Sigmoid colon (tissue), 7 donors: Measurements from ENCODE around the gene GK. TPM values are rescaled to one million over a fixed set of nuclear protein-coding genes. Genes with fewer than 3 reads are reported as not detected.
"Not testable (repeated sequence)": the region's sequence is repeated elsewhere in the genome, so short reads cannot be mapped to it uniquely, and the experiment has no call there.

ENCODE experiments used
- DNase-seq: peaks from one replicate; pipeline ENCODE4 v3.0.0-alpha.2; 2019
- H3K27ac ChIP-seq, 4 donors: fragments of 200-600 bp; sonication (generic); one replicate each; pipeline ENCODE4 v1.5.1; 2016 to 2019; ENCODE audit warnings: mild to moderate bottlenecking in 1 of 4
- H3K27me3 ChIP-seq, 3 donors: fragments of 200-600 bp; sonication (generic); one replicate each; pipeline ENCODE4 v1.5.1; 2019; ENCODE audit warnings: mild to moderate bottlenecking in 1 of 3
- H3K36me3 ChIP-seq, 4 donors: fragments of 200-600 bp; sonication (generic); one replicate each; pipeline ENCODE4 v1.5.1; 2016 to 2019
- H3K4me1 ChIP-seq, 4 donors: fragments of 200-600 bp; sonication (generic); one replicate each; pipeline ENCODE4 v1.5.1; 2017 to 2019
- H3K4me3 ChIP-seq, 4 donors: fragments of 200-600 bp; sonication (generic); one replicate each; pipeline ENCODE4 v1.5.1; 2017 to 2019; ENCODE audit warnings: mild to moderate bottlenecking in 2 of 4, moderate library complexity in 1 of 4
- H3K9me3 ChIP-seq, 4 donors: fragments of 200-600 bp in 3 of 4; sonication (generic) in 3 of 4; one replicate each; pipeline versions ENCODE4 v1.5.1 to v1.6.1; 2013 to 2019
- EP300 ChIP-seq, 4 donors: sonication (generic); formaldehyde crosslinking; IDR thresholded peaks; one replicate each; pipeline ENCODE4 v1.6.1; 2017; ENCODE audit warnings: antibody characterized with exemption in 4 of 4
- POLR2A ChIP-seq, 2 donors: fragments of 450-650 bp; IDR thresholded peaks; one replicate each; pipeline ENCODE4 v1.6.1; 2016; ENCODE audit warnings: antibody characterized with exemption in 2 of 2, mild to moderate bottlenecking in 2 of 2, moderate library complexity in 2 of 2
- POLR2AphosphoS5 ChIP-seq, 4 donors: sonication (generic); formaldehyde crosslinking; IDR thresholded peaks; one replicate each; pipeline ENCODE4 v1.6.1; 2017; ENCODE audit warnings: antibody characterized with exemption in 4 of 4
- WGBS, 2 donors: extraction: QIAGEN DNeasy Blood & Tissue Kit; methylation state at CpG; one replicate each; pipeline ENCODE4 v1.1.7; 2013; 5-methylcytosine and 5-hydroxymethylcytosine counted together
- intact Hi-C: fragments of 100-400 bp; cut with DNase I; formaldehyde crosslinking; loops from one replicate; pipeline ENCODE4 v1.15.1; 2023
- polyA plus RNA-seq, 3 donors: library from polyadenylated mRNA; stranded (reverse); fragments of 200-250 nt; gene quantifications; one replicate each; pipeline ENCODE4 v1.2.3, GENCODE V29; 2013
- total RNA-seq, 4 donors: library from RNA; depleted of rRNA; stranded (reverse); fragments of >200 nt; gene quantifications; one replicate each; pipeline ENCODE4 v1.1.0, GENCODE V29; 2016
- TF ChIP-seq, protein P1 (sequence below), 4 experiments: fragments of 450-650 bp in 3 of 4; fragments of 200-600 bp in 1 of 4; IDR thresholded peaks; one replicate each; pipeline ENCODE4 v1.5.1; 2016 to 2019; ENCODE audit warnings: antibody characterized with exemption in 4 of 4, mild to moderate bottlenecking in 3 of 4, moderate library complexity in 2 of 4
- donor health status: healthy with polysubstance abuse.
- donor health status: Bipolar disorder and iron deficiency.
- donor health status: healthy.

The GK gene
- total and polyA plus RNA-seq, 7 donors, result 2.5 to 47.6 (median 8.0) TPM

- no peaks in the 10 kb centered on the region for H3K36me3 ChIP-seq
- no peak for DNase-seq
- no peaks in the 10 kb centered on the region for H3K4me1 ChIP-seq
- intact Hi-C loops, result no loop called here
- H3K4me3 ChIP-seq, result no peak overlapping the region
- TF ChIP-seq POLR2A (IDR thresholded peaks at IDR 0.05) (no peak), POLR2AphosphoS5 (IDR thresholded peaks at IDR 0.05) (no peak), EP300 (IDR thresholded peaks at IDR 0.05) (no peak)
- TF ChIP-seq, protein P1, sequence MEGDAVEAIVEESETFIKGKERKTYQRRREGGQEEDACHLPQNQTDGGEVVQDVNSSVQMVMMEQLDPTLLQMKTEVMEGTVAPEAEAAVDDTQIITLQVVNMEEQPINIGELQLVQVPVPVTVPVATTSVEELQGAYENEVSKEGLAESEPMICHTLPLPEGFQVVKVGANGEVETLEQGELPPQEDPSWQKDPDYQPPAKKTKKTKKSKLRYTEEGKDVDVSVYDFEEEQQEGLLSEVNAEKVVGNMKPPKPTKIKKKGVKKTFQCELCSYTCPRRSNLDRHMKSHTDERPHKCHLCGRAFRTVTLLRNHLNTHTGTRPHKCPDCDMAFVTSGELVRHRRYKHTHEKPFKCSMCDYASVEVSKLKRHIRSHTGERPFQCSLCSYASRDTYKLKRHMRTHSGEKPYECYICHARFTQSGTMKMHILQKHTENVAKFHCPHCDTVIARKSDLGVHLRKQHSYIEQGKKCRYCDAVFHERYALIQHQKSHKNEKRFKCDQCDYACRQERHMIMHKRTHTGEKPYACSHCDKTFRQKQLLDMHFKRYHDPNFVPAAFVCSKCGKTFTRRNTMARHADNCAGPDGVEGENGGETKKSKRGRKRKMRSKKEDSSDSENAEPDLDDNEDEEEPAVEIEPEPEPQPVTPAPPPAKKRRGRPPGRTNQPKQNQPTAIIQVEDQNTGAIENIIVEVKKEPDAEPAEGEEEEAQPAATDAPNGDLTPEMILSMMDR (IDR thresholded peaks at IDR 0.05), result no peak
- H3K9me3 ChIP-seq, result no peaks in the 10 kb centered on the region
- no peak overlapping the region for H3K27ac ChIP-seq
- no peaks in the 10 kb centered on the region for H3K27me3 ChIP-seq
- WGBS, 2 donors, result 91% methylated on average over 2 of the region's 2 CpGs
Observed at GRCh38 chrX:30666094-30666493, 12.9 kb downstream of the GK start.

GRCh38 chrX:30668581-30668980 lies 15.4 kb downstream of the GK start:
- Histone ChIP-seq H3K9me3 (no peaks in the 10 kb centered on the region), H3K36me3 (no peaks in the 10 kb centered on the region), H3K27me3 (no peaks in the 10 kb centered on the region), H3K4me1 (no peaks in the 10 kb centered on the region), H3K4me3 (no peak overlapping the region), H3K27ac (no peak overlapping the region)
- WGBS, 2 donors, result 95 to 97% methylated on average over 4 of the region's 4 CpGs
- TF ChIP-seq POLR2AphosphoS5 (IDR thresholded peaks at IDR 0.05) (no peak), POLR2A (IDR thresholded peaks at IDR 0.05) (no peak), EP300 (IDR thresholded peaks at IDR 0.05) (no peak)
- TF ChIP-seq, protein P1 (IDR thresholded peaks at IDR 0.05), result no peak
- DNase-seq, result no peak
- intact Hi-C loops, result no loop called here

DNA sequence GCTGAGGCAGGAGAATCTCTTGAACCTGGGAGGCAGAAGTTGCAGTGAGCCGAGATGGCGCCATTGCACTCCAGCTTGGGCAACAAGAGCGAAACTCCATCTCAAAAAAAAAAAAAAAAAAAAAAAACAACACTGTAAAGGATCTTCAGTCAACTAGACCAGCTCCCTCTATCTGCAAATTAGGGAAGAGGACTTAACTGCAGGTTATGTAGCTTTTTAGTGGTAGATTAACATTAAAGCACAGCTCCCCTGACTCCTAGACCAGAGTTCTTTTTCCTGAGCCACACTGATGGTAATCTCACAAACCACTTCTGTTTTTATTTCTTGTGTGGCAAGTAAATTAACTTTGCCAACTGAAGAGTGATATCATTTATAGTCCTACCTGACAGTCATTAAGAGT lies 18.0 kb downstream of the GK start:
- H3K27me3 ChIP-seq, intact Hi-C loops, H3K9me3 ChIP-seq, H3K4me3 ChIP-seq, H3K36me3 ChIP-seq, H3K27ac ChIP-seq, DNase-seq, H3K4me1 ChIP-seq: not testable (repeated sequence)
- 92 to 97% methylated on average over 3 of the region's 3 CpGs for WGBS, 2 donors

DNA sequence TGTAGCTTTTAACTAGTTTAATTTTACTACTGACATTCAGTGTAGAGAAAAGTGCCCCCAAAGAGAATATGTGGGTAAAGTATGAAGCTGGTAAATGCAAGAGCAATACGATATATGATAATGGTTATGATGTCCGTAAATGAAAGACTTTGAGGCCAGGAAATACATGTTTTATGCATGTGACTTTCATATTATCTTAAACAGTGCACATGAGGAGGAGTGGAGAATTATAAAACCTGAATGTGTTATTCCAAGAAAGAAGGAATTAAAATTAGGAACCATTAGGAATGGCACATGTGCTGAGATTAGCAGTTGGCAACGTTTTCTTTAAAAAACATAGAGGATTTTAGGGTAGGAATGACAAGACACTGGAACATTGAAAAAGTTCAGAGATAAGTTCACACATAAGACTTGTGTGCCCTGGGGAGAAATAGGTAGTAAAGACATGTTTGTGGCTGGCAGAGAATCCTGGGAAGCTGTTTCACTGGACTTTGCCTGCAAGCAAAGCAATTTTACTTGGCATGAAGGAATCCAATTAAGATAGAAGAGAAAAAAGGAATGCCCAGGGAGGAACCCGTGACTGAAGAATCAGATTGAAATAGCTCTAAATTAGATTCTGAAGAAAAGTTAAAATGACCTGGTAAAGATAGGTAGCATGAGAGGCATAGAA lies 20.0 kb downstream of the GK start:
- WGBS, 2 donors, result 22 to 64% methylated on average over 4 of the region's 4 CpGs
- intact Hi-C loops, result no loop called here
- H3K4me1 ChIP-seq, result no peaks in the 10 kb centered on the region

GRCh38 chrX:30673884-30674598 lies 20.8 kb downstream of the GK start:
- Histone ChIP-seq H3K27me3 (no peaks in the 10 kb centered on the region), H3K36me3 (no peaks in the 10 kb centered on the region), H3K27ac (no peak overlapping the region), H3K4me1 (no peaks in the 10 kb centered on the region), H3K4me3 (no peak overlapping the region), H3K9me3 (no peaks in the 10 kb centered on the region)
- TF ChIP-seq POLR2AphosphoS5 (IDR thresholded peaks at IDR 0.05), result no peak
- no peak for TF ChIP-seq EP300 (IDR thresholded peaks at IDR 0.05)
- TF ChIP-seq, protein P1 (IDR thresholded peaks at IDR 0.05), result no peak
- no peak for TF ChIP-seq POLR2A (IDR thresholded peaks at IDR 0.05)
- no peak for DNase-seq
- 45 to 86% methylated on average over 2 of the region's 2 CpGs for WGBS, 2 donors
- intact Hi-C loops, result no loop called here

More for the DNA sequence above, 20.0 kb downstream of the GK start:
- Histone ChIP-seq H3K36me3 (no peaks in the 10 kb centered on the region), H3K27ac (no peak overlapping the region), H3K4me3 (no peak overlapping the region), H3K9me3 (no peaks in the 10 kb centered on the region), H3K27me3 (no peaks in the 10 kb centered on the region)
- TF ChIP-seq POLR2AphosphoS5 (IDR thresholded peaks at IDR 0.05), result no peak
- TF ChIP-seq EP300 (IDR thresholded peaks at IDR 0.05), result no peak
- no peak for DNase-seq
